D721Med (cell line): ENCODE measurements around the gene FBXW12.
"Not testable (repeated sequence)": the region's sequence is repeated elsewhere in the genome, so short reads cannot be mapped to it uniquely, and the experiment has no call there.

Experiments used
- DNase-seq: peaks from one replicate; pipeline ENCODE4 v3.0.0; 2011; ENCODE audit warnings: low spot score; ENCODE audit not compliant: insufficient read length
- FAIRE-seq: peaks from 2 replicates; lab custom pipeline; 2011; peaks lifted over from hg19 to GRCh38; lab: Jason Lieb, UNC
- TF ChIP-seq, protein P1 (sequence below): IDR thresholded peaks from 2 replicates; pipeline ENCODE4 v1.5.1; 2012; ENCODE audit warnings: mild to moderate bottlenecking, control low read depth; ENCODE audit not compliant: insufficient read depth; ENCODE audit errors: missing control alignments

FBXW12 gene

DNA sequence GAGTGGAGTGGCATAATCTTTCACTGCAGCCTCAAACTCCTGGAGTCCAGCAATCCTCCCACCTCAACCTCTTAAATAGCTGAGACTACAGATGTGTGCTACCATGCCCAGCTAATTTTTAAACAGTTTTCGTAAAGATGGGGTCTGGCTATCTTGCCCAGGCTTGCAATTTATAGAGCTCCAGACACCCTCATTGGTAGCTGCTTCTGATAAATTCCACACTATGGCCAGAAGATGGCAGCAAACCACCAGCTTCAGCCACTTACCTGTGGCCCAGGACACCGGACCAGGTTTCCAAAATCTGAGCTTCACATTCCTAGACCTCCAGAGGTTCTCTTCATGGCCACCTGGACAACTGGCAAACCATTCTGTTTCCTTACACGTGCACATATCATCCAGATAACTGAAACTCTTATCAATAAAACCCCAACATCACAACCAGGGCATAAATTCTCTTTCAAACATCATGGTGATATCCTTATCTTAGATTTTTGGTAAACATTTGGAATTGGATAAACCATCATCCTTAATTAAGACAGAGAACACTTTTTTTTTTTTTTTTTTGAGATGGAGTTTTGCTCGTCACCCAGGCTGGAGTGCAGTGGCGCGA lies 28.9 kb downstream of the FBXW12 start:
- FAIRE-seq: peak; percentile 51
- peak; percentile 74 for DNase-seq
- TF ChIP-seq, protein P1, sequence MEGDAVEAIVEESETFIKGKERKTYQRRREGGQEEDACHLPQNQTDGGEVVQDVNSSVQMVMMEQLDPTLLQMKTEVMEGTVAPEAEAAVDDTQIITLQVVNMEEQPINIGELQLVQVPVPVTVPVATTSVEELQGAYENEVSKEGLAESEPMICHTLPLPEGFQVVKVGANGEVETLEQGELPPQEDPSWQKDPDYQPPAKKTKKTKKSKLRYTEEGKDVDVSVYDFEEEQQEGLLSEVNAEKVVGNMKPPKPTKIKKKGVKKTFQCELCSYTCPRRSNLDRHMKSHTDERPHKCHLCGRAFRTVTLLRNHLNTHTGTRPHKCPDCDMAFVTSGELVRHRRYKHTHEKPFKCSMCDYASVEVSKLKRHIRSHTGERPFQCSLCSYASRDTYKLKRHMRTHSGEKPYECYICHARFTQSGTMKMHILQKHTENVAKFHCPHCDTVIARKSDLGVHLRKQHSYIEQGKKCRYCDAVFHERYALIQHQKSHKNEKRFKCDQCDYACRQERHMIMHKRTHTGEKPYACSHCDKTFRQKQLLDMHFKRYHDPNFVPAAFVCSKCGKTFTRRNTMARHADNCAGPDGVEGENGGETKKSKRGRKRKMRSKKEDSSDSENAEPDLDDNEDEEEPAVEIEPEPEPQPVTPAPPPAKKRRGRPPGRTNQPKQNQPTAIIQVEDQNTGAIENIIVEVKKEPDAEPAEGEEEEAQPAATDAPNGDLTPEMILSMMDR: peak; percentile 73

DNA sequence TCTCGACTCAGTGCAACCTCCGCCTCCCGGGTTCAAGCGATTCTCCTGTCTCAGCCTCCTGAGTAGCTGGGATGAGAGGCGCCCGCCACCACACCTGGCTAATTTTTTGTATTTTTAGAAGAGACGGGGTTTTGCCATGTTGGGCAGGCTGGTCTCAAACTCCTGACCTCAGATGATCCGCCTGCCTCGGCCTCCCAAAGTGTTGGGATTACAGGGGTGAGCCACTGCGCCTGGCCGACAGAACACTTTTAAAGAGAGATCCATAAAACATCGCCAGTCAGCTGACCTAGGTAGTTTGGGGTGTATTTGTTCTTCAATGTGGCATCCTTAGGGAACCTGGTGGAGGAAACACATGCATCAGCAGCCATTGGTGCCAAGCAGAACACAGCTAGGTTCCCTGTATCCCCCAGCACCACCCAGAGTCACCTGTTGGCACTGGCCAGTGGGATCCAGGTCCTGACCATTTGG lies 29.4 kb downstream of the FBXW12 start:
- not testable (repeated sequence) for FAIRE-seq, DNase-seq

DNA sequence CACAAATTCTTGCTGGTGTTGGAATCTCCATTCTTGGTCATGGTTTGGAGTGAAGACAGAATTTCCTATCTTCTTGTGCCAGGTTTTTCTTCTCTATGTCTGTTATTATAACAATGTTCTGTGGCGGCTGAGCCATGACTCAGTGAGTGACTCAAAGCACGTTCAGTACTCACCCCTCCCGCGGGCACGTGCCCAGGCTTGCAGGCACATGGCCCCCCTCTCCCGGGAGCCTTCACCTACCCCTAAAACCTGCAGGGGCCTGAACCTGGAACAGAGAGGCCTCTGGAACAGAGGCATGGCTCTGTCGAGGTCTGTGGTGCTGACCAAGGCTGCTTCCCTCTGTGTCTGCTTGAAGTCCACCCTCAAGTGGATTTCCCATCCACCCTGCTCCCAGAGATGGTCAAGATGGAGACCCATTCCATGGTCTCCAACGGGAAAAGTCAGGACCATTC lies 30.3 kb downstream of the FBXW12 start:
- FAIRE-seq (no peak), DNase-seq (peak; percentile 13)
- TF ChIP-seq, protein P1: no peak

DNA sequence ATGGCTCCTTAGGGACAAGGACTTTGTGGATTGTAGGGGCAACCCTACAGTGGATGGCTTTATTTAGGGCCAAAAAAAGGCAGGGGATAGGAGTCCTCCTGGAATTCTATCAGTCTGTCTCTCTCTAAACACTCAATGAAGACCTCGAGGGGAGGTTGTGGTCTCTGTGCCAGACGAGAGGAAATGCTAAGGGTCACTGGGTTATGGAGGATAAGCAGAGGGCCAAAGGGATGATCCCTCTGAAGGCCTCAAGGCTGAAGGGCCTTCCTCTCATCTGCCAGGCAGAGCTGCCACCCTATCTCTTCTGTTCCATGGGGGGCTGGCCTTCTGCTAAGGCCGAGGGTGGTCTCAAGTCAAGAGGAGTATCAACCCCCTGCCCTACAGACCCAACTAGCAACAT lies 30.9 kb downstream of the FBXW12 start:
- TF ChIP-seq, protein P1: no peak
- no peak for DNase-seq
- no peak for FAIRE-seq

DNA sequence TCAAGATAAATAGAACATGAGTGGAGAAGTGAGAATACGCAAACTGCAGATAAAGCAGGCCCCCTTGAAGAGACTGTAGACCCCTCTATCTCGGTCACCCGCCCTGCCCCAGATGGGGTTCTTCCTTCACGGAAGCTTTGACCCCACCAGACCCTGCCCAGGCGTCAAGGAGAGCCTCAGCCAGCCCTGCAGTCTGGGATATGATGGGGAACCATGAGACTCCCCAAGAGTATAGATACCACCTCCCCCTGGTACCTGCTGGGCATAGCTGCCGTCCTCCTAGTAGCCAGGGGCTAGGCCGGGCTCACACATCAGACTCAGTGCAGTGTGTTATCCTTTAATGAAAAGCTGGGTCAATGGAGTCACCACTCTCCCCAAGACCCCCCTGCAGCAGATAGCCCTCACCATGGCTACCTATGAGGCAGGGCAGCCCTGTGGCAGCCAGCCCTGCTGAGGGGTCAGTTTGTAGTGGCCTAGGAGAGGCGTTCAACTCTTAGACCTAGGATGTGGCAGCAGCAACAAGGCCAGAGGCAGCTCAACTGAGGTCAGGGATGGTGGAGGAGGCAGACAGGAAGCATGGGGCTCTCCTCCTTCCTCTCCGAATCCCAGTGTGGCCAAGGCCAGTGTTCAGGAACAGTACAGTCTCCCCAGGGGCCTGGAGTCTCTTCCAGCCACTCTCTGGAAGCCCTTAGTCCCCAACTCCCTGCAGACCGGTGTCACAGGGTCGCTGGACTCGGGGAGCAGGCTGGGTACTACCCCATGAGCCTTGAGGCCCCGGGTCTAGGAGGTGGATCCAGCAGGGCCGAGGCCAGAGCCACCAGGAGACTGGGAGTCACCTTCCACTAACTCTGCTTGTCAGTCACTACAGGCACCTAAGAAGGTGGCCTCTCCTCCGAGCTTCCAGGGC lies 31.8 kb downstream of the FBXW12 start:
- DNase-seq: peak; percentile 14
- FAIRE-seq: no peak
- TF ChIP-seq, protein P1: no peak

DNA sequence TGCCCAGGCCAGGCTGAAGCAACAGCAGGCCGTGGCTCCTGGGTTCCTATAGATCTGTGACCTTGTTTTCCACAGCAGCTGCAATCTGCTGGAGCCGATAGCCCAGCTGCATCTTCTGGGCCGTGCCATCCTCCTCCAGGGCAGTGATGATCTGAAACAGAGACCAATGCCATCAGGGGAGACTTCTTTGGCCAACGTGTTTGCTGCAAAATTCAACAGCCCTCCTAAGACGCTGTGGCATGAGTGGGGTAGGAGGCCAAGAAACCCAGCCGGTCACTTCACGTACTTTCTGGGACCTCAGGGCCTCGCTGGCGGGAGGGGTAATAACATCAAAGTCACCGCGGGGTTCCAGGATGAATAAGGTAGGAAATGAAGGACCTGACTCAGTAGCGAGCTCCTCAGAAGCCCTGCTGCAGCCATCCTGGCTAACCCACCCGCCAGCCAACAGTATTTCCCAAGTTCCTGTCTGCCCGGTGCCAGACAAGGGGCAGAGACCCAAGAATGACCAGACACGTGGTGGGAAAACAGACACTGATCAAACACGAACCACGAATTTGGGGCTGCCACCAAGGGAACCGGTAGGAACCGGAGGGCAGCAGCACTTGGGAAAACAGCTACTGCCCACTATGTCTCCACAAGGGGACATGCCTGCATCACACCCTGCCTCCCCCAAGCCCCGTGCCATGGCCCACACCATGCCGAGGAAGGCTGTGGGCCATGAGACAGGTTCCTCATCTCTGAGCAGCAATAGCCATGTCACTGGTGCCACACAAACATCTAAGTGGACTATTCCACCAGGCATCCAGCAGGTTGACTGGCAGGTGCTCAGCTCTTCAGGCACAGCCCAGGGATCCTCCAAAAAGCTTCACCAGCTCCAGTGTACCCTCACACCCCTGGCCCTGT lies 32.7 kb downstream of the FBXW12 start:
- FAIRE-seq: no peak
- TF ChIP-seq, protein P1: no peak
- no peak for DNase-seq

DNA sequence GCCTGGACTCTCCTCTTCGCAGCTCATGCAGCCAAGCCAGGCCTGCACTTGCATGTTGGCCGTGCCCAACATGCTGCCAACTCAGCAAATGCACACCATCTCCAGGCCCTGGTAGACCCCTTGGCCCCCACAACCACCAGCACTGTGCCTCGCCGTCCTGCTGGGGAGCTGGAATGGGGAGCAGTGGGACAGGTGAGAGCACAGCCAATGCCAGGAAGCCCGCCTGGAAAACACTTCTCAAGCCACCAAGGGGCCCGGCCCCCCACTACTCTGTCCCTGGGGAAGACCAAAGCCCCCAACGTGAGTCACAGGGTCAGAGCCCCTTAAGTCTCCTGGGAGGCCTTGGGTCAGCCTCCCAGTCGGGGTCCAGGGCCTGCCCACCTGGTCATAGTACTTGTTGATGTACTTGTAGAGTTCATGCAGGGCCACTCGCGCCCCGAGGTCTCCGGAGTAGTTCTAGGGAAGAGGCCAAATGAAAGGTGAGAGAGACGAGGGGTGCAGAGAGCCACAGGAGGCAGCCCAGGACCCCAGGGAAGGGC lies 33.4 kb downstream of the FBXW12 start:
- peak; percentile 18 for DNase-seq
- no peak for FAIRE-seq
- TF ChIP-seq, protein P1: no peak
